ENCODE measurements around the gene DOCK8.

DOCK8 gene

DNA sequence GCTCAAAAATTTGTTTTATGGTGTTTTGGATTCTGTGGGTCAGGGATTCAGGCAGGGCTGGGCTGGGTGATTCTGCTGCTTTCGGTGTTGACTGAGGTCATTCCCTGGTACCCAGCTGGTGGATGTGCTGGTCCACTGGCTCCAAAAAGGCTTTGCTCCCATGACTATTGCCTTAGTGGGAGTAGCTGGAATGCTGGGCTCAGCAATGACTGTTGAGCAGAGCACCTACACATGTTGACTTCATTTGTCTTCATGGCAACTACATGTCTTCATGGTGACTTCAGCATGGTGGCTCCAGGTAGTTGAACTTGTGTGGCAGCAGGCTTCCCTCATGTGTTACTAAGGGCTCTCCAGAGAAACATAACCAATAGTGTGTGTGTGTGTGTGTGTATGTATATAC is 297.2 kb downstream of the DOCK8 start:
- peaks cover 8% of the 10 kb centered on the region; the same call in 1 of the 2 replicates for H3K36me3 ChIP-seq (ENCODE audit: insufficient read depth, low read length)
- peaks cover 13% of the 10 kb centered on the region for H3K4me1 ChIP-seq (ENCODE audit: insufficient read depth, low read length, severe bottlenecking)
- H3K9ac ChIP-seq (ENCODE audit: low read length) = no peak overlapping the region
- H3K4me3 ChIP-seq (ENCODE audit: low read depth, low read length, poor library complexity, severe bottlenecking) = no peak overlapping the region
- H3K79me2 ChIP-seq (ENCODE audit: insufficient read depth, low read length) = peaks cover 31% of the 10 kb centered on the region; the same call in 1 of the 2 replicates
- H3K9me3 ChIP-seq (ENCODE audit: low read length) = no peaks in the 10 kb centered on the region
- no peak overlapping the region for H2AFZ ChIP-seq (ENCODE audit: low read length)
- no peaks in the 10 kb centered on the region for H3K9me2 ChIP-seq (ENCODE audit: low read depth, low read length)
- H3K27ac ChIP-seq (ENCODE audit: low read depth, low read length, poor library complexity, severe bottlenecking) = no peak overlapping the region
- no peaks in the 10 kb centered on the region for H3K27me3 ChIP-seq (ENCODE audit: insufficient read depth, low read length)
- TF ChIP-seq EZH2 (IDR thresholded peaks at IDR 0.05; ENCODE audit: borderline replicate concordance, low read length) (no peak), CTCF (IDR thresholded peaks at IDR 0.05; ENCODE audit: low read length) (no peak)
- no peaks in the 10 kb centered on the region for H4K20me1 ChIP-seq (ENCODE audit: insufficient read depth, low read length)
- no peaks in the 10 kb centered on the region for H3F3A ChIP-seq (ENCODE audit: insufficient read depth, low read length)
- H3K4me2 ChIP-seq (ENCODE audit: low read length) = no peak overlapping the region

GRCh38 chr9:512555-513272 is 298.0 kb downstream of the DOCK8 start:
- H3K9me2 ChIP-seq (ENCODE audit: low read depth, low read length) = no peaks in the 10 kb centered on the region
- no peaks in the 10 kb centered on the region for H4K20me1 ChIP-seq (ENCODE audit: insufficient read depth, low read length)
- no peak overlapping the region for H3K4me3 ChIP-seq (ENCODE audit: low read depth, low read length, poor library complexity, severe bottlenecking)
- no peak overlapping the region for H3K27ac ChIP-seq (ENCODE audit: low read depth, low read length, poor library complexity, severe bottlenecking)
- H3K79me2 ChIP-seq (ENCODE audit: insufficient read depth, low read length) = peaks cover 29% of the 10 kb centered on the region; the same call in 1 of the 2 replicates
- no peaks in the 10 kb centered on the region for H3K27me3 ChIP-seq (ENCODE audit: insufficient read depth, low read length)
- TF ChIP-seq EZH2 (IDR thresholded peaks at IDR 0.05; ENCODE audit: borderline replicate concordance, low read length) (no peak), CTCF (IDR thresholded peaks at IDR 0.05; ENCODE audit: low read length) (no peak)
- H3K9ac ChIP-seq (ENCODE audit: low read length) = no peak overlapping the region
- no peak overlapping the region for H2AFZ ChIP-seq (ENCODE audit: low read length)
- peaks cover 8% of the 10 kb centered on the region; the same call in 1 of the 2 replicates for H3K36me3 ChIP-seq (ENCODE audit: insufficient read depth, low read length)
- H3K9me3 ChIP-seq (ENCODE audit: low read length) = no peaks in the 10 kb centered on the region
- no peaks in the 10 kb centered on the region for H3F3A ChIP-seq (ENCODE audit: insufficient read depth, low read length)
- no peak overlapping the region for H3K4me2 ChIP-seq (ENCODE audit: low read length)
- peaks cover 13% of the 10 kb centered on the region for H3K4me1 ChIP-seq (ENCODE audit: insufficient read depth, low read length, severe bottlenecking)

Measured in OCI-LY1 (cell line).